Mesothelial cell of epicardium (in vitro differentiated cells): ENCODE results near the gene OR12D3. TPM values are rescaled to one million over a fixed set of nuclear protein-coding genes. Genes with fewer than 3 reads are reported as not detected.

Source experiments
- DNase-seq, 2 experiments: peaks; one replicate each; pipeline ENCODE4 v3.0.0; 2021; ENCODE audit warnings: low spot score in 2 of 2; ENCODE audit not compliant: unreplicated experiment in 2 of 2
- H3K27ac Mint-ChIP-seq: 2 replicates; pipeline ENCODE4 v1.8.0; 2021; ENCODE audit warnings: mixed read lengths
- H3K27me3 Mint-ChIP-seq: 2 replicates; pipeline ENCODE4 v1.8.0; 2021; ENCODE audit warnings: low read depth, mixed read lengths
- H3K36me3 Mint-ChIP-seq: 2 replicates; pipeline ENCODE4 v1.8.0; 2021; ENCODE audit warnings: mixed read lengths
- H3K4me1 Mint-ChIP-seq: 2 replicates; pipeline ENCODE4 v1.8.0; 2021; ENCODE audit warnings: mixed read lengths
- H3K4me3 Mint-ChIP-seq: 2 replicates; pipeline ENCODE4 v1.8.0; 2021; ENCODE audit warnings: mild to moderate bottlenecking, moderate library complexity, mixed read lengths
- H3K9me3 Mint-ChIP-seq: 2 replicates; pipeline ENCODE4 v1.8.0; 2021; ENCODE audit warnings: mixed read lengths
- CTCF ChIP-seq: fragments of 200-600 bp; sonication (generic); IDR thresholded peaks from one replicate; pipeline ENCODE4 v1.5.0; 2021; ENCODE audit warnings: antibody characterized with exemption; ENCODE audit not compliant: unreplicated experiment
- total RNA-seq: library from RNA; stranded (reverse); gene quantifications from 3 replicates; pipeline ENCODE4 v1.2.1, GENCODE V29; 2021

Gene OR12D3
- not detected in 3 replicates for total RNA-seq

- no peak for DNase-seq
- H3K27me3 Mint-ChIP-seq = peaks cover 13% of the 10 kb centered on the region
- H3K4me3 Mint-ChIP-seq = no peak within 1 kb of the TSS
- TF ChIP-seq CTCF = no peak
- no peaks in the 10 kb centered on the region for H3K9me3 Mint-ChIP-seq
- no peak within 1 kb of the TSS for H3K27ac Mint-ChIP-seq
- H3K4me1 Mint-ChIP-seq = no peaks in the 10 kb centered on the region
- H3K36me3 Mint-ChIP-seq = no peaks in the 10 kb centered on the region
Observed at GRCh38 chr6:29375191-29375590, at the start of gene OR12D3. Gene OR12D3 (minus strand): TSS chr6:29375291. CDS start chr6:29375287, 4 bp downstream.

- no peak overlapping the region for H3K27ac Mint-ChIP-seq
- no peaks in the 10 kb centered on the region for H3K9me3 Mint-ChIP-seq
- H3K36me3 Mint-ChIP-seq = no peaks in the 10 kb centered on the region
- TF ChIP-seq CTCF = no peak
- DNase-seq = no peak
- H3K27me3 Mint-ChIP-seq = peaks cover 31% of the 10 kb centered on the region
- no peak overlapping the region for H3K4me3 Mint-ChIP-seq
- H3K4me1 Mint-ChIP-seq = no peaks in the 10 kb centered on the region
Observed at GRCh38 chr6:29424575-29424974, 49.5 kb upstream of the OR12D3 start.

GRCh38 chr6:29424168-29424567 lies 49.1 kb upstream of the OR12D3 start:
- H3K4me3 Mint-ChIP-seq = no peak overlapping the region
- H3K4me1 Mint-ChIP-seq = no peaks in the 10 kb centered on the region
- H3K36me3 Mint-ChIP-seq = no peaks in the 10 kb centered on the region
- TF ChIP-seq CTCF = no peak
- H3K9me3 Mint-ChIP-seq = no peaks in the 10 kb centered on the region
- peaks cover 27% of the 10 kb centered on the region for H3K27me3 Mint-ChIP-seq
- H3K27ac Mint-ChIP-seq = no peak overlapping the region
- DNase-seq = no peak

- Mint-ChIP-seq H3K27ac (no peak overlapping the region), H3K4me1 (no peaks in the 10 kb centered on the region), H3K27me3 (peaks cover 15% of the 10 kb centered on the region), H3K9me3 (no peaks in the 10 kb centered on the region), H3K36me3 (no peaks in the 10 kb centered on the region), H3K4me3 (no peak overlapping the region)
- TF ChIP-seq CTCF = no peak
- DNase-seq = no peak
Observed at GRCh38 chr6:29419516-29419915, 44.4 kb upstream of the OR12D3 start.

- TF ChIP-seq CTCF = no peak
Observed at GRCh38 chr6:29414588-29414987, 39.5 kb upstream of the OR12D3 start, which contains the start of gene OR12D1. Gene OR12D1 (plus strand): TSS chr6:29414928.

GRCh38 chr6:29403801-29404200 lies 28.7 kb upstream of the OR12D3 start:
- Mint-ChIP-seq H3K36me3 (no peaks in the 10 kb centered on the region), H3K4me3 (no peak overlapping the region), H3K27me3 (peaks cover 23% of the 10 kb centered on the region), H3K4me1 (no peaks in the 10 kb centered on the region), H3K27ac (no peak overlapping the region), H3K9me3 (peaks cover under 1% of the 10 kb centered on the region)
- TF ChIP-seq CTCF = no peak
- no peak for DNase-seq

More at GRCh38 chr6:29414588-29414987, 39.5 kb upstream of the OR12D3 start, which contains the start of gene OR12D1:
- Mint-ChIP-seq H3K27ac (no peak within 1 kb of the TSS), H3K4me1 (no peaks in the 10 kb centered on the region), H3K4me3 (no peak within 1 kb of the TSS), H3K27me3 (peaks cover 20% of the 10 kb centered on the region), H3K36me3 (no peaks in the 10 kb centered on the region), H3K9me3 (peaks cover 21% of the 10 kb centered on the region)
- no peak for DNase-seq
